Measurements from ENCODE around the gene RRAS.

DNA sequence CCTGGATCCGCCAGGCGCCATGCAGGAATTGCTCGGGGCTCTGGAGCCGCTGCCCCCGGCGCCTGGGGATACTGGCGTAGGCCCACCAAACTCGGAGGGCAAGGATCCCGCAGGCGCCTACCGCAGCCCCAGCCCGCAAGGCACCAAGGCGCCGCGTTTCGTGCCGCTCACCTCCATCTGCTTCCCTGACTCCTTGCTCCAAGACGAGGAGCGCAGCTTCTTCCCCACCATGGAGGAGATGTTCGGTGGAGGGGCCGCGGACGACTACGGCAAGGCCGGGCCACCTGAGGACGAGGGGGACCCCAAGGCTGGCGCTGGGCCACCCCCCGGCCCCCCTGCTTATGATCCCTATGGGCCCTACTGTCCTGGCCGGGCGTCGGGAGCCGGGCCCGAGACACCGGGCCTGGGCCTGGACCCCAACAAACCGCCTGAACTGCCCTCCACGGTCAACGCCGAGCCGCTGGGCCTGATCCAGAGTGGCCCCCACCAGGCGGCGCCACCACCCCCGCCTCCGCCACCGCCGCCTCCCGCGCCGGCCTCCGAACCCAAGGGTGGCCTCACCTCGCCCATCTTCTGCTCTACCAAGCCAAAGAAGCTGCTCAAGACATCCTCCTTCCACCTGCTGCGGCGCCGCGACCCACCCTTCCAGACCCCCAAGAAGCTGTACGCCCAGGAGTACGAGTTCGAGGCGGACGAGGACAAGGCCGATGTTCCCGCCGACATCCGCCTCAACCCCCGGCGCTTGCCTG, 42.8 kb downstream of the RRAS start:
- TF ChIP-seq, protein P1, sequence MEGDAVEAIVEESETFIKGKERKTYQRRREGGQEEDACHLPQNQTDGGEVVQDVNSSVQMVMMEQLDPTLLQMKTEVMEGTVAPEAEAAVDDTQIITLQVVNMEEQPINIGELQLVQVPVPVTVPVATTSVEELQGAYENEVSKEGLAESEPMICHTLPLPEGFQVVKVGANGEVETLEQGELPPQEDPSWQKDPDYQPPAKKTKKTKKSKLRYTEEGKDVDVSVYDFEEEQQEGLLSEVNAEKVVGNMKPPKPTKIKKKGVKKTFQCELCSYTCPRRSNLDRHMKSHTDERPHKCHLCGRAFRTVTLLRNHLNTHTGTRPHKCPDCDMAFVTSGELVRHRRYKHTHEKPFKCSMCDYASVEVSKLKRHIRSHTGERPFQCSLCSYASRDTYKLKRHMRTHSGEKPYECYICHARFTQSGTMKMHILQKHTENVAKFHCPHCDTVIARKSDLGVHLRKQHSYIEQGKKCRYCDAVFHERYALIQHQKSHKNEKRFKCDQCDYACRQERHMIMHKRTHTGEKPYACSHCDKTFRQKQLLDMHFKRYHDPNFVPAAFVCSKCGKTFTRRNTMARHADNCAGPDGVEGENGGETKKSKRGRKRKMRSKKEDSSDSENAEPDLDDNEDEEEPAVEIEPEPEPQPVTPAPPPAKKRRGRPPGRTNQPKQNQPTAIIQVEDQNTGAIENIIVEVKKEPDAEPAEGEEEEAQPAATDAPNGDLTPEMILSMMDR (IDR thresholded peaks at IDR 0.05): no peak
- TF ChIP-seq POLR2A (IDR thresholded peaks at IDR 0.05): no peak

Data from ovary (tissue), 3 donors.